Bronchial epithelial cell (primary cell): ENCODE results near the gene HSPA6. TPM values are rescaled to one million over a fixed set of nuclear protein-coding genes. Genes with fewer than 3 reads are reported as not detected.
"Not testable (repeated sequence)": the region's sequence is repeated elsewhere in the genome, so short reads cannot be mapped to it uniquely, and the experiment has no call there.

Experiments used
- DNase-seq: peaks from one replicate; pipeline ENCODE4 v3.0.0-alpha.2; 2010; ENCODE audit warnings: low read depth
- FAIRE-seq: peaks from 2 replicates; lab custom pipeline; 2011; peaks lifted over from hg19 to GRCh38; lab: Jason Lieb, UNC
- H3K27me3 ChIP-seq: 2 replicates; pipeline ENCODE4 v1.5.1; 2011; ENCODE audit warnings: low read length; ENCODE audit not compliant: control insufficient read depth, insufficient read depth
- H3K36me3 ChIP-seq: 2 replicates; pipeline ENCODE4 v1.5.1; 2011; ENCODE audit warnings: low read length; ENCODE audit not compliant: control insufficient read depth, insufficient read depth
- H3K4me3 ChIP-seq: 2 replicates; pipeline ENCODE4 v1.5.1; 2011; ENCODE audit warnings: mild to moderate bottlenecking, low read depth, low read length, control low read depth
- CTCF ChIP-seq: IDR thresholded peaks from 2 replicates; pipeline ENCODE4 v1.5.1; 2011; ENCODE audit warnings: mild to moderate bottlenecking, moderate library complexity, low read length, control low read depth, inconsistent platforms; ENCODE audit not compliant: insufficient read depth, severe bottlenecking
- total RNA-seq: library from RNA; depleted of rRNA; stranded (reverse); fragments of >200 nt; gene quantifications from 2 replicates; pipeline ENCODE4 v1.2.1, GENCODE V29; 2014

HSPA6 gene
- total RNA-seq = 1.6 and 1.7 TPM in 2 replicates

- peak; percentile 81 for DNase-seq
- not testable (repeated sequence) for H3K36me3 ChIP-seq, H3K27me3 ChIP-seq, FAIRE-seq
- peak within 1 kb of the TSS; percentile 45 for H3K4me3 ChIP-seq
Observed at GRCh38 chr1:161523817-161524741, at the start of gene HSPA6. TSS of gene HSPA6 (plus strand) at chr1:161524540. CDS start at chr1:161524659, 119 bp downstream.

GRCh38 chr1:161477711-161478110 lies 46.6 kb upstream of the HSPA6 start:
- FAIRE-seq, H3K4me3 ChIP-seq, H3K27me3 ChIP-seq, DNase-seq, H3K36me3 ChIP-seq: not testable (repeated sequence)

GRCh38 chr1:161478985-161479384 lies 45.4 kb upstream of the HSPA6 start:
- DNase-seq (no peak), FAIRE-seq (no peak)
- no peak for TF ChIP-seq CTCF
- Histone ChIP-seq H3K27me3 (no peaks in the 10 kb centered on the region), H3K36me3 (no peaks in the 10 kb centered on the region), H3K4me3 (no peak overlapping the region)

- H3K27me3 ChIP-seq = no peaks in the 10 kb centered on the region
- no peak for TF ChIP-seq CTCF
- H3K36me3 ChIP-seq = no peaks in the 10 kb centered on the region
- no peak overlapping the region for H3K4me3 ChIP-seq
- DNase-seq = peak; percentile 83
- no peak for FAIRE-seq
Observed at GRCh38 chr1:161480381-161481035, 43.8 kb upstream of the HSPA6 start.

- DNase-seq (peak; percentile 95), FAIRE-seq (peak; percentile 94)
- Histone ChIP-seq H3K36me3 (no peaks in the 10 kb centered on the region), H3K4me3 (no peak overlapping the region), H3K27me3 (no peaks in the 10 kb centered on the region)
- no peak for TF ChIP-seq CTCF
Observed at GRCh38 chr1:161481624-161482392, 42.5 kb upstream of the HSPA6 start.

GRCh38 chr1:161482610-161483009 lies 41.7 kb upstream of the HSPA6 start:
- Histone ChIP-seq H3K27me3 (no peaks in the 10 kb centered on the region), H3K36me3 (no peaks in the 10 kb centered on the region), H3K4me3 (no peak overlapping the region)
- FAIRE-seq (no peak), DNase-seq (peak; percentile 48)
- TF ChIP-seq CTCF = no peak
